AG09309 (cell line): ENCODE measurements around the gene ZC3H18.

Source experiments
- DNase-seq: peaks from one replicate; pipeline ENCODE4 v3.0.0-alpha.2; 2010; ENCODE audit warnings: low read depth
- H3K4me3 ChIP-seq: 2 replicates; pipeline ENCODE4 v1.5.1; 2011; ENCODE audit warnings: mild to moderate bottlenecking, low read depth, low read length, moderate library complexity; ENCODE audit not compliant: control insufficient read depth
- CTCF ChIP-seq: IDR thresholded peaks from 2 replicates; pipeline ENCODE4 v1.5.1; 2011; ENCODE audit warnings: mild to moderate bottlenecking, low read depth, low read length, inconsistent platforms; ENCODE audit not compliant: insufficient read depth, control insufficient read depth; ENCODE audit errors: missing control alignments

The ZC3H18 gene

GRCh38 chr16:88569985-88570690 is at the start of gene ZC3H18:
TSS of gene ZC3H18 (plus strand) at chr16:88570403. CDS start at chr16:88577124, 6,721 bp downstream.
- peak within 1 kb of the TSS; percentile 84 for H3K4me3 ChIP-seq
- TF ChIP-seq CTCF: no peak
- peak; percentile 55 for DNase-seq

GRCh38 chr16:88521674-88522073 is 48.5 kb upstream of the ZC3H18 start:
- H3K4me3 ChIP-seq: no peak overlapping the region
- TF ChIP-seq CTCF: no peak

DNA sequence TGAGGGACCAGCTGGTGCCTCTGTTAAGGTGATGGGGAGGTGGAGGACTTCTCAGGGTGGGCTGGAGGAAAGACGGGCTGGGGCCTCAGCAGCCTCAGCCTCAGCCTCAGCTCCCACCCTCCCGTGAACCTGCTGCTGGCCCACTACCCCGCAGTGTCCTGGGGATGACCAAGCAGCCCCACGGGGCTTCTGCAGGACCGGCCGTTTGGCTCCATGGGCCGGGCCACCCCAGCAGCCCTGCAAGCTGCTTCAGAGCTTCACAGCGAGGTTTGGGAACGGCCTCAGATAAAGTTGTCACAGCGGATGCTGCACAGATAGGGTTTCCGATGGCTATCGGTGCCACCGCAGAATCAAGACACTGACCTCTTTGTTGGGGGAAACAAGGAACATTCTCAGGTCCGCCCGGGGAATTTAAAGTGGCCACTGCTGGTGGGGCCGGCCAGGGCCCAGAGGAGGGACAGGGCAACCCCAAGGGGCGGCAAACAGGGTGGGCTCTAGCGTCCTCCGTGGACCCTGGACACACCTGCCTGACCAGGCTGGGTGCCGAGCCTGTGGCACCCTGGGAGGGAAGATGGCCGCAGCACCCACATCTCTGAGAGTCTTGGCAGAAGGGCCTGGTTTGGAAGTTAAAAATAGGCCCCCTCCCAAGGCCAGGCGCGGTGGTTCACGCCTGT is 47.8 kb upstream of the ZC3H18 start:
- TF ChIP-seq CTCF: no peak
- no peak for DNase-seq
- no peak overlapping the region for H3K4me3 ChIP-seq

More at GRCh38 chr16:88521674-88522073, 48.5 kb upstream of the ZC3H18 start:
- no peak for DNase-seq

GRCh38 chr16:88523309-88524161 is 46.7 kb upstream of the ZC3H18 start:
- no peak for DNase-seq
- no peak overlapping the region for H3K4me3 ChIP-seq
- no peak for TF ChIP-seq CTCF

GRCh38 chr16:88524274-88524972 is 45.8 kb upstream of the ZC3H18 start:
- no peak for TF ChIP-seq CTCF
- no peak overlapping the region for H3K4me3 ChIP-seq
- DNase-seq: no peak
